DOHH2 (cell line): ENCODE data around the gene TCF20.

ENCODE experiments used
- H3F3A ChIP-seq: fragments of 200-600 bp; sonication (generic), shearing (Covaris generic); 2 replicates; pipeline ENCODE4 v1.6.0; 2016; ENCODE audit warnings: antibody characterized with exemption, mild to moderate bottlenecking; ENCODE audit not compliant: control insufficient read depth, insufficient read depth
- H3K27ac ChIP-seq: fragments of 200-600 bp; sonication (generic); 2 replicates; pipeline ENCODE4 v1.5.1; 2014; ENCODE audit warnings: low read depth, mild to moderate bottlenecking, low read length, moderate library complexity
- H3K27me3 ChIP-seq: fragments of 200-600 bp; sonication (generic); 2 replicates; pipeline ENCODE4 v1.6.1; 2014; ENCODE audit warnings: mild to moderate bottlenecking, low read length, mixed read lengths; ENCODE audit not compliant: control insufficient read depth
- H3K36me3 ChIP-seq: fragments of 200-600 bp; sonication (generic); 2 replicates; pipeline ENCODE4 v1.6.1; 2014; ENCODE audit warnings: mild to moderate bottlenecking, low read length, moderate library complexity, mixed read lengths; ENCODE audit not compliant: control insufficient read depth
- H3K4me1 ChIP-seq: fragments of 200-600 bp; sonication (generic); 2 replicates; pipeline ENCODE4 v1.6.1; 2014; ENCODE audit warnings: mild to moderate bottlenecking, low read length, mixed read lengths; ENCODE audit not compliant: control insufficient read depth
- H3K4me2 ChIP-seq: fragments of 200-600 bp; sonication (generic); 2 replicates; pipeline ENCODE4 v1.6.0; 2014; ENCODE audit warnings: mild to moderate bottlenecking, low read length, moderate library complexity
- H3K4me3 ChIP-seq: fragments of 200-600 bp; sonication (generic); 2 replicates; pipeline ENCODE4 v1.5.1; 2014; ENCODE audit warnings: mild to moderate bottlenecking, low read length, mixed read lengths
- H3K79me2 ChIP-seq: fragments of 200-600 bp; sonication (generic); 2 replicates; pipeline ENCODE4 v1.6.1; 2014; ENCODE audit warnings: mild to moderate bottlenecking, low read length, mixed read lengths; ENCODE audit not compliant: control insufficient read depth
- H3K9me2 ChIP-seq: fragments of 200-600 bp; sonication (generic); replicated peaks from 2 replicates; pipeline ENCODE4 v1.6.1; 2014; ENCODE audit warnings: mild to moderate bottlenecking, low read length, mixed read lengths; ENCODE audit not compliant: control insufficient read depth
- H3K9me3 ChIP-seq: fragments of 200-600 bp; sonication (generic); 2 replicates; pipeline ENCODE4 v1.6.1; 2014; ENCODE audit warnings: antibody characterized with exemption, low read length, mixed read lengths; ENCODE audit not compliant: control insufficient read depth, insufficient read depth
- H4K20me1 ChIP-seq: fragments of 200-600 bp; sonication (generic); 2 replicates; pipeline ENCODE4 v1.6.0; 2014; ENCODE audit warnings: low read depth, mild to moderate bottlenecking, antibody characterized with exemption, low read length, moderate library complexity; ENCODE audit not compliant: control insufficient read depth, insufficient read depth
- EZH2phosphoT487 ChIP-seq: fragments of 200-600 bp; sonication (generic); IDR thresholded peaks from 2 replicates; pipeline ENCODE4 v1.6.1; 2017; ENCODE audit warnings: borderline replicate concordance, mild to moderate bottlenecking, antibody characterized with exemption, low read length, moderate library complexity, mixed read lengths
- TF ChIP-seq, protein P1 (sequence below): fragments of 200-600 bp; sonication (generic); IDR thresholded peaks from one replicate; pipeline ENCODE4 v1.5.1; 2014; ENCODE audit warnings: antibody characterized with exemption, mild to moderate bottlenecking, low read depth, low read length; ENCODE audit not compliant: poor library complexity, severe bottlenecking

The TCF20 gene

DNA sequence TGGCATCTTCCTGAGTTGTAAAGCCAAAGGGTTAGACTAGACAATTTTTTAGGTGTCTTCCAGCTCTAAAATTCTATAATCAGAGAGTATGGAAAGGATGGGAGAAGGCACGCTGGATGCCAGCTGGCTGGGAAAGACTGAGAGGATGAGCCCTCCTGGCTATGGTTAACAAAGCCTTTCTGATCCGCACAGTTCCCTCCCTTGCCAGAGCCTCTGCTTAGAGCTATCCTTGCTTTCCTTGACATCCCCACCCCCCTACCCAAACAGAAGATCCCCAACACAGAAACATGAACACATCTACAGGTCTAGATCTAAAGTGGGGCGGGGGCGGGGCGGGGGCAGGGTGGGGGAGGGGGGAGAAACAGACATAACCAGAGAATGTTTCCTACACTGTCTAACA lies 6.5 kb downstream of the TCF20 start:
- Histone ChIP-seq H3K4me2 (peak overlapping the region; percentile 38), H3K27ac (no peak overlapping the region), H4K20me1 (peaks cover 57% of the 10 kb centered on the region), H3K4me3 (no peak overlapping the region), H3K4me1 (peaks cover 66% of the 10 kb centered on the region), H3K36me3 (peaks cover 9% of the 10 kb centered on the region), H3F3A (no peaks in the 10 kb centered on the region), H3K79me2 (peaks cover 99% of the 10 kb centered on the region), H3K9me3 (no peaks in the 10 kb centered on the region), H3K9me2 (no peaks in the 10 kb centered on the region), H3K27me3 (no peaks in the 10 kb centered on the region)
- TF ChIP-seq EZH2phosphoT487 = no peak
- TF ChIP-seq, protein P1, sequence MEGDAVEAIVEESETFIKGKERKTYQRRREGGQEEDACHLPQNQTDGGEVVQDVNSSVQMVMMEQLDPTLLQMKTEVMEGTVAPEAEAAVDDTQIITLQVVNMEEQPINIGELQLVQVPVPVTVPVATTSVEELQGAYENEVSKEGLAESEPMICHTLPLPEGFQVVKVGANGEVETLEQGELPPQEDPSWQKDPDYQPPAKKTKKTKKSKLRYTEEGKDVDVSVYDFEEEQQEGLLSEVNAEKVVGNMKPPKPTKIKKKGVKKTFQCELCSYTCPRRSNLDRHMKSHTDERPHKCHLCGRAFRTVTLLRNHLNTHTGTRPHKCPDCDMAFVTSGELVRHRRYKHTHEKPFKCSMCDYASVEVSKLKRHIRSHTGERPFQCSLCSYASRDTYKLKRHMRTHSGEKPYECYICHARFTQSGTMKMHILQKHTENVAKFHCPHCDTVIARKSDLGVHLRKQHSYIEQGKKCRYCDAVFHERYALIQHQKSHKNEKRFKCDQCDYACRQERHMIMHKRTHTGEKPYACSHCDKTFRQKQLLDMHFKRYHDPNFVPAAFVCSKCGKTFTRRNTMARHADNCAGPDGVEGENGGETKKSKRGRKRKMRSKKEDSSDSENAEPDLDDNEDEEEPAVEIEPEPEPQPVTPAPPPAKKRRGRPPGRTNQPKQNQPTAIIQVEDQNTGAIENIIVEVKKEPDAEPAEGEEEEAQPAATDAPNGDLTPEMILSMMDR = no peak

DNA sequence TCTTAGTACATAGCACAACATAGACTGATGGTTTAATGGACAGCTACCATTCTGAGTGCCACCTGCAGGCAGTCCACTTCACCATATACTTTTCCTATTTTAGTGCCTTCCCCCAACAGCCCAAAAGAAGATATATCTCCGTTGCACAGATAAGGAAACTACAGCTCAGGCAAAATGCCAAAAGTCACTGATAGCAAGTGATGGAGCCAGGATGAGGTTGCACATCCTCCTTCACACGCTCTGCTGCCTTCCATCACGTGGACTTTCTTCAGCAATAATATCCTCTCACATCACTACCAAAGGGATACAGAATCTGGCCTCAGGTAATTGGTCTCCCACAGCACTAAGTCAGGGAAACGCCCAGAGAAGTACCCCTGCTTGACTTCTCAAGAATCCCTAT lies 7.5 kb downstream of the TCF20 start:
- Histone ChIP-seq H3K27ac (no peak overlapping the region), H3K36me3 (peaks cover 5% of the 10 kb centered on the region), H3K4me2 (peak overlapping the region; percentile 38), H3F3A (no peaks in the 10 kb centered on the region), H3K9me2 (no peaks in the 10 kb centered on the region), H3K9me3 (no peaks in the 10 kb centered on the region), H3K4me3 (0 out of 2 replicates have a peak overlapping the region, but pooled peaks have one; percentile 12), H3K27me3 (no peaks in the 10 kb centered on the region), H3K79me2 (peaks cover 99% of the 10 kb centered on the region), H3K4me1 (peaks cover 60% of the 10 kb centered on the region), H4K20me1 (peaks cover 55% of the 10 kb centered on the region)
- TF ChIP-seq, protein P1 = no peak
- no peak for TF ChIP-seq EZH2phosphoT487

DNA sequence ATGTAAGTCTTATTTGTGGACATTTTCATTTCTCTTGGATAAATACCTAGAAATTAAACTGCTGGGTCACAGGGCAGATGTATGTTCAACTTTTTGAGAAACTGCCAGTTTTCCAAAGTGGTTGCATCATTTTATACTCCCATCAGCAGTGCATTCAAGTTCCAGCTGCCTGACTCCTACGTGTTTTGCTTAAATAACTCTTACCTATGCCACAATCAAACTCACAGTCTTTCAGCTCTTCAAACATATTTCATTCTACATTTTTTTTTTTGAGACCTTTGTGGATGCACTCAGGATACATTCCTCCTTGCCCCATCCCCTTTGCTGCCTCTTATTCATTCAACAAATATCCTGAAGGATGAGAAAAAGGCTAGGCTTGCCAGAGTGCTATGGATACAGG lies 9.2 kb downstream of the TCF20 start:
- Histone ChIP-seq H4K20me1 (peaks cover 65% of the 10 kb centered on the region), H3K36me3 (no peaks in the 10 kb centered on the region; the same call in 1 of the 2 replicates)
- TF ChIP-seq, protein P1 = no peak
- TF ChIP-seq EZH2phosphoT487 = no peak

DNA sequence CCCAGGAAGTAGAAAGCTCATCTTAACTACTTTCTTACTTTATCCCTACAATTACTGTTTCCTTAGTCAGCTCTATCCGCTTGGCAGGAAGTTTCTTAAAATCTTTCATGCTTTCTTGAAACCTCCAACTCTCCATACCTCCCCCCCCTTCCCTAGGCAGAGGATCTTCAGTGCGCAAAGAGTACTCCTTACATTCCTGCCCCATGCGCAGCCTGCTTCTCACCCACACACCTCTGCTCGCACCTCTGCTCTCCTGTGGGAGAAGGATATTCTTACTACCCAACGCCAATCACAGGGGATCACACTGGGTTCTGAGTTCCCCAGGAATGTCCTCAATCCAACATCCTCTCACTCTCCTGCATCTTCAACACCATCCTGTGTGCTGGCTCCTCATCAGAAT lies 12.3 kb downstream of the TCF20 start:
- Histone ChIP-seq H3K36me3 (no peaks in the 10 kb centered on the region; the same call in 1 of the 2 replicates), H3K9me3 (no peaks in the 10 kb centered on the region), H3K27ac (no peak overlapping the region), H3K4me1 (peaks cover 29% of the 10 kb centered on the region), H3K4me3 (no peak overlapping the region), H3K27me3 (no peaks in the 10 kb centered on the region), H3K4me2 (no peak overlapping the region), H3K79me2 (peaks cover 100% of the 10 kb centered on the region), H4K20me1 (peaks cover 49% of the 10 kb centered on the region), H3F3A (no peaks in the 10 kb centered on the region), H3K9me2 (no peaks in the 10 kb centered on the region)
- TF ChIP-seq, protein P1 = no peak
- no peak for TF ChIP-seq EZH2phosphoT487

More for the DNA sequence above, 9.2 kb downstream of the TCF20 start:
- Histone ChIP-seq H3K9me2 (no peaks in the 10 kb centered on the region), H3K4me2 (no peak overlapping the region), H3K27ac (no peak overlapping the region), H3K4me1 (peaks cover 58% of the 10 kb centered on the region), H3F3A (no peaks in the 10 kb centered on the region), H3K79me2 (peaks cover 99% of the 10 kb centered on the region), H3K27me3 (no peaks in the 10 kb centered on the region), H3K9me3 (no peaks in the 10 kb centered on the region), H3K4me3 (no peak overlapping the region)
